GM20000 (cell line): ENCODE measurements around the gene ATG5.

Experiments used
- DNase-seq: peaks from one replicate; pipeline ENCODE4 v3.0.0; 2012; ENCODE audit warnings: low spot score
- CTCF ChIP-seq: IDR thresholded peaks from 2 replicates; pipeline ENCODE4 v1.5.1; 2012; ENCODE audit warnings: mild to moderate bottlenecking, control low read depth; ENCODE audit errors: extremely low read depth, missing control alignments

The ATG5 gene

GRCh38 chr6:106161311-106161874 is 164.2 kb downstream of the ATG5 start:
- no peak for TF ChIP-seq CTCF
- no peak for DNase-seq

DNA sequence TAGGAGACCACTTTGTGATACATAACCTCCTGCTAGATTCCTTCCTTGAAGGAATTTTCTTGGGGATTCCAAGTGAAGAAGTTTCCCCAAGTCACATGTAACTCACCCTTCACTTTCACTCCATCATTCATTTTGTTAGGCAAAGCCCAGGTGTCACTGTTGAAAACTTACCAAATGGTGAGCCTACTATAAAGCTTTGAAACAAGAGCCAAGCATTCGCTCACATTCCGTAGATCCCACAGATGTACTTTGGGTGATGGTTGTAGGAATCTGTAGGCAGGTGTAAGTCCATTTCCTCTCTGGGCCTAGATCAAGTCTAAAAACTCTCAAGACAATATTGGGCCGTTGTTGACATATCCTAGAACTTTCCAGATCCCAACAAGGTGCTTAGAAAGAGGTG is 165.4 kb downstream of the ATG5 start:
- TF ChIP-seq CTCF: no peak
- DNase-seq: no peak

GRCh38 chr6:106159531-106159940 is 166.0 kb downstream of the ATG5 start:
- no peak for DNase-seq
- no peak for TF ChIP-seq CTCF

- DNase-seq: no peak
- no peak for TF ChIP-seq CTCF
Observed at GRCh38 chr6:106158816-106159215, 166.7 kb downstream of the ATG5 start.

GRCh38 chr6:106156863-106157262 is 168.7 kb downstream of the ATG5 start:
- TF ChIP-seq CTCF: no peak
- no peak for DNase-seq

- no peak for DNase-seq
- TF ChIP-seq CTCF: no peak
Observed at GRCh38 chr6:106156413-106156812, 169.1 kb downstream of the ATG5 start.

DNA sequence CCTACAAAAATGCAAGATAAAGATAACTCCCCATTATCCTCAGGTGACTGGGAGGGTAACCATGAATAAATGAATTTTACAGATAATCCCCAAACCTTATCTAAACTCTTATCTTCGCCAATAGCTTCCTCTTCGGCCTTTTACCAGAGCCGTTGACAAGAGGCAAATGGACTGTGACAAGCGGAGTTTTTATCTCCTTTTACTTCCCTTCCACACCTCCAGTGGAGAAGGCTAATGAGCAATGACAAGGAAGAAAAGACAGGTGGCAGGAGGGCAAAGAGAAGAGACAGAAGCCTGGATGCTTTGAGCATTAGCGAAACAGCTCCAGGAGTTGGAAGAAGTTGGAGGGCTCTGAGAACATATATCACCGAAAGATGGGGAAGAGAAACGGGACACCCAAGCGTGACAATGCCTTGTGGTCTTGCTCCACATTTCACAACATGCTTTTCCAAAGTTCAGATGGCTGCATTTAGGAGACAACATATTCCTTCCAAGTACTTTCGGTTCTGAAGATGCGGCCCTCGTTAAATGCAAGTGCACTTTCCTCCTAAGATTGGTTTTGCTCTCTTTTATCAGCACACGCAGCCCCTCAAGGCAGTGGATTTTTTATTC is 170.2 kb downstream of the ATG5 start:
- no peak for TF ChIP-seq CTCF
- DNase-seq: no peak
